Uterus (tissue), 2 donors: Measurements from ENCODE around the gene EVX1.

Experiments
- CTCF ChIP-seq, 4 experiments: fragments of 200-600 bp in 2 of 4; fragments of 450-650 bp in 2 of 4; sonication (generic) in 2 of 4; IDR thresholded peaks; one replicate each; pipeline ENCODE4 v1.5.1; 2016 to 2019; ENCODE audit warnings: antibody characterized with exemption in 4 of 4, mild to moderate bottlenecking in 2 of 4, moderate library complexity in 1 of 4
- POLR2A ChIP-seq, 2 donors: fragments of 450-650 bp; IDR thresholded peaks; one replicate each; pipeline ENCODE4 v1.6.1; 2016; ENCODE audit warnings: antibody characterized with exemption in 2 of 2, mild to moderate bottlenecking in 1 of 2, moderate library complexity in 1 of 2

- TF ChIP-seq CTCF (IDR thresholded peaks at IDR 0.05) = no peak
- no peak for TF ChIP-seq POLR2A (IDR thresholded peaks at IDR 0.05)
Measured at GRCh38 chr7:27251652-27252590, 9.3 kb downstream of the EVX1 start.
